Measurements from ENCODE around the gene PODXL2.

- no peak for TF ChIP-seq POLR2A (IDR thresholded peaks at IDR 0.05; ENCODE audit: low read length)
- no peak for TF ChIP-seq GATA1 (IDR thresholded peaks at IDR 0.05; ENCODE audit: low read depth, low read length)
Measured at GRCh38 chr3:127632035-127632820, 3.2 kb downstream of the PODXL2 start.
